Brain microvascular endothelial cell (primary cell): ENCODE measurements around the gene MAGI1.

ENCODE experiments used
- DNase-seq: peaks from one replicate; pipeline ENCODE4 v3.0.0-alpha.2; 2020
- H3K27ac ChIP-seq: fragments of 250-450 bp; sonication (Bioruptor Pico); 2 replicates; pipeline ENCODE4 v1.5.1; 2020; ENCODE audit warnings: mild to moderate bottlenecking, moderate library complexity
- H3K27me3 ChIP-seq: fragments of 250-450 bp; sonication (Bioruptor Pico); replicated peaks from 2 replicates; pipeline ENCODE4 v1.5.1; 2020; ENCODE audit warnings: mild to moderate bottlenecking
- H3K36me3 ChIP-seq: fragments of 250-450 bp; sonication (Bioruptor Pico); replicated peaks from 2 replicates; pipeline ENCODE4 v1.5.1; 2020; ENCODE audit warnings: mild to moderate bottlenecking
- H3K4me3 ChIP-seq: 2 replicates; pipeline ENCODE4 v1.5.1; 2011; ENCODE audit warnings: low read depth, mild to moderate bottlenecking, control low read depth, low read length, moderate library complexity
- CTCF ChIP-seq: IDR thresholded peaks from 2 replicates; pipeline ENCODE4 v1.5.1; 2011; ENCODE audit warnings: low read depth, mild to moderate bottlenecking, moderate library complexity, low read length, control low read depth, inconsistent platforms; ENCODE audit errors: missing control alignments
- in situ Hi-C: cut with HindIII; loops from 2 replicates; pipeline ENCODE4 v1.10.0; 2017; ENCODE audit warnings: low sequenced_read_pairs, low pct_ligation_motif_present

Gene MAGI1

GRCh38 chr3:65377637-65378036, 661.1 kb downstream of the MAGI1 start:
- DNase-seq = no peak
- H3K36me3 ChIP-seq = peaks cover 2% of the 10 kb centered on the region
- H3K27ac ChIP-seq = no peak overlapping the region
- in situ Hi-C loops = no loop called here
- H3K4me3 ChIP-seq = no peak overlapping the region
- no peak for TF ChIP-seq CTCF
- H3K27me3 ChIP-seq = no peaks in the 10 kb centered on the region

- no peak for DNase-seq
Observed at GRCh38 chr3:65376426-65376825, 662.3 kb downstream of the MAGI1 start.

GRCh38 chr3:65371053-65371452, 667.7 kb downstream of the MAGI1 start:
- in situ Hi-C loops = no loop called here
- DNase-seq = no peak
- no peaks in the 10 kb centered on the region for H3K27me3 ChIP-seq
- TF ChIP-seq CTCF = no peak
- no peaks in the 10 kb centered on the region for H3K36me3 ChIP-seq
- H3K4me3 ChIP-seq = no peak overlapping the region
- H3K27ac ChIP-seq = no peak overlapping the region

More at GRCh38 chr3:65376426-65376825, 662.3 kb downstream of the MAGI1 start:
- no peak overlapping the region for H3K27ac ChIP-seq
- H3K4me3 ChIP-seq = no peak overlapping the region
- peaks cover 2% of the 10 kb centered on the region for H3K36me3 ChIP-seq
- in situ Hi-C loops = no loop called here
- H3K27me3 ChIP-seq = no peaks in the 10 kb centered on the region
- TF ChIP-seq CTCF = no peak

GRCh38 chr3:65368866-65369265, 669.9 kb downstream of the MAGI1 start:
- in situ Hi-C loops = no loop called here
- H3K36me3 ChIP-seq = no peaks in the 10 kb centered on the region
- no peak overlapping the region for H3K4me3 ChIP-seq
- DNase-seq = no peak
- H3K27me3 ChIP-seq = no peaks in the 10 kb centered on the region
- no peak for TF ChIP-seq CTCF
- no peak overlapping the region for H3K27ac ChIP-seq

GRCh38 chr3:65362688-65363087, 676.0 kb downstream of the MAGI1 start:
- no peak for TF ChIP-seq CTCF
- Histone ChIP-seq H3K36me3 (no peaks in the 10 kb centered on the region), H3K4me3 (no peak overlapping the region), H3K27ac (no peak overlapping the region), H3K27me3 (no peaks in the 10 kb centered on the region)
- DNase-seq = no peak
- in situ Hi-C loops = no loop called here

GRCh38 chr3:65361448-65361847, 677.3 kb downstream of the MAGI1 start:
- Histone ChIP-seq H3K36me3 (no peaks in the 10 kb centered on the region), H3K4me3 (no peak overlapping the region), H3K27ac (no peak overlapping the region), H3K27me3 (no peaks in the 10 kb centered on the region)
- no peak for TF ChIP-seq CTCF
- in situ Hi-C loops = no loop called here
- no peak for DNase-seq
